ENCODE measurements around the gene GNPNAT1. TPM values are rescaled to one million over a fixed set of nuclear protein-coding genes. Genes with fewer than 3 reads are reported as not detected.

Gene GNPNAT1
- total and polyA plus RNA-seq, 9 of the 15 experiments (the other 6 are each of a cell fraction or from before 2014, with no cell fraction given), result 15.8 to 27.7 (median 25.3) TPM

DNA sequence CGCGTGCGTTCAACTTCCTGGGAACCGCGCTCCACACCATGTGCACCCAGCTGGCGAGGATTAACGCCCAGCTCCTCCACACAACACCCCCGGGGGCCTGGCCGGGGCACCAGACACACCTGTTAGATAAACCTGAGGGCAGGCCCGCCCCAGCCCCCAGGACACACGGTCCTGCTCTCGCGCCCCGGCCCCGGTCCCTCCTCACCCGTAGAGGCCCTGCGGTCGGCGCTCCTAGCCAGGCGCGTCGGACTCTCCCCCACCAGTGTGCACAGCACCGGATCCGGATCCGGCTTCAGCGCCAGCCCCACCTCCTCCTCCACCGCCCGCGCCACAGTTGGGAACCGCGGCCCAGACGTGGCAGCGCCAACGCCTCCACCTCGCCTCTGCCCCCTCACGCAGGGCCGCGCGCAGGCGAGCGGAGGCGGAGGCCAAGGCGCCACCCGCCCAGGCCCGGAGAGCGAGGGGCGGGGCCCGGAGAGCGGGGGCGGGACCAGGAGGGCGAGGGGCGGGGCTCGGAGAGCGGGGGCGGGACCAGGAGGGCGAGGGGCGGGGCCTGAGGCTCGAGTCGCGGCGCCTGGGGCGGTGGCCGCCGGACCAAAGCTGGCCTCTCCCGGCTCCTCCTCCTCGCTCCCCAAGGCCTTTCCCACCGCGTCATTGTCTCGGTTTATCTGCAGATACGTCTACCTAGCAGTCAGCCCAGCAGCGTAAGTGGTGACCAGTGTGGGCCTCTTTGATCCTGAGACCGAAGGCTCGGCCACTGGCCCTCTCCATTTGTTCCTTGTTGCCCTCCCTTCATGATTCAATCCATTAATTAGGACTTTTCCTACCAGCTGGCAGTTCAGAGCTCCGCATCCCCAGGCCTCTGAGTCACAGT, at the start of gene GNPNAT1 (continued):
- 0 out of 2 replicates have a peak, but pooled peaks have one; percentile 33 for TF ChIP-seq SP1 (CRISPR knock-in tag; IDR thresholded peaks at IDR 0.05)
- TF ChIP-seq JUN (IDR thresholded peaks at IDR 0.05; ENCODE audit: borderline replicate concordance, low read depth, low read length), result no peak
- TF ChIP-seq JUN (CRISPR knock-in tag; IDR thresholded peaks at IDR 0.05; ENCODE audit: borderline replicate concordance), result no peak
- TF ChIP-seq, protein P1, sequence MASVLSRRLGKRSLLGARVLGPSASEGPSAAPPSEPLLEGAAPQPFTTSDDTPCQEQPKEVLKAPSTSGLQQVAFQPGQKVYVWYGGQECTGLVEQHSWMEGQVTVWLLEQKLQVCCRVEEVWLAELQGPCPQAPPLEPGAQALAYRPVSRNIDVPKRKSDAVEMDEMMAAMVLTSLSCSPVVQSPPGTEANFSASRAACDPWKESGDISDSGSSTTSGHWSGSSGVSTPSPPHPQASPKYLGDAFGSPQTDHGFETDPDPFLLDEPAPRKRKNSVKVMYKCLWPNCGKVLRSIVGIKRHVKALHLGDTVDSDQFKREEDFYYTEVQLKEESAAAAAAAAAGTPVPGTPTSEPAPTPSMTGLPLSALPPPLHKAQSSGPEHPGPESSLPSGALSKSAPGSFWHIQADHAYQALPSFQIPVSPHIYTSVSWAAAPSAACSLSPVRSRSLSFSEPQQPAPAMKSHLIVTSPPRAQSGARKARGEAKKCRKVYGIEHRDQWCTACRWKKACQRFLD (CRISPR knock-in tag; IDR thresholded peaks at IDR 0.05), result peak; percentile 61; the same call in 1 of the 2 replicates
- no peak for TF ChIP-seq NFE2 (IDR thresholded peaks at IDR 0.05; ENCODE audit: low read depth)
- 0 out of 2 replicates have a peak, but pooled peaks have one; percentile 27 for TF ChIP-seq DPF2 (IDR thresholded peaks at IDR 0.05)
- peak; percentile 43 for TF ChIP-seq NFIC (IDR thresholded peaks at IDR 0.05)
- TF ChIP-seq, protein P2, sequence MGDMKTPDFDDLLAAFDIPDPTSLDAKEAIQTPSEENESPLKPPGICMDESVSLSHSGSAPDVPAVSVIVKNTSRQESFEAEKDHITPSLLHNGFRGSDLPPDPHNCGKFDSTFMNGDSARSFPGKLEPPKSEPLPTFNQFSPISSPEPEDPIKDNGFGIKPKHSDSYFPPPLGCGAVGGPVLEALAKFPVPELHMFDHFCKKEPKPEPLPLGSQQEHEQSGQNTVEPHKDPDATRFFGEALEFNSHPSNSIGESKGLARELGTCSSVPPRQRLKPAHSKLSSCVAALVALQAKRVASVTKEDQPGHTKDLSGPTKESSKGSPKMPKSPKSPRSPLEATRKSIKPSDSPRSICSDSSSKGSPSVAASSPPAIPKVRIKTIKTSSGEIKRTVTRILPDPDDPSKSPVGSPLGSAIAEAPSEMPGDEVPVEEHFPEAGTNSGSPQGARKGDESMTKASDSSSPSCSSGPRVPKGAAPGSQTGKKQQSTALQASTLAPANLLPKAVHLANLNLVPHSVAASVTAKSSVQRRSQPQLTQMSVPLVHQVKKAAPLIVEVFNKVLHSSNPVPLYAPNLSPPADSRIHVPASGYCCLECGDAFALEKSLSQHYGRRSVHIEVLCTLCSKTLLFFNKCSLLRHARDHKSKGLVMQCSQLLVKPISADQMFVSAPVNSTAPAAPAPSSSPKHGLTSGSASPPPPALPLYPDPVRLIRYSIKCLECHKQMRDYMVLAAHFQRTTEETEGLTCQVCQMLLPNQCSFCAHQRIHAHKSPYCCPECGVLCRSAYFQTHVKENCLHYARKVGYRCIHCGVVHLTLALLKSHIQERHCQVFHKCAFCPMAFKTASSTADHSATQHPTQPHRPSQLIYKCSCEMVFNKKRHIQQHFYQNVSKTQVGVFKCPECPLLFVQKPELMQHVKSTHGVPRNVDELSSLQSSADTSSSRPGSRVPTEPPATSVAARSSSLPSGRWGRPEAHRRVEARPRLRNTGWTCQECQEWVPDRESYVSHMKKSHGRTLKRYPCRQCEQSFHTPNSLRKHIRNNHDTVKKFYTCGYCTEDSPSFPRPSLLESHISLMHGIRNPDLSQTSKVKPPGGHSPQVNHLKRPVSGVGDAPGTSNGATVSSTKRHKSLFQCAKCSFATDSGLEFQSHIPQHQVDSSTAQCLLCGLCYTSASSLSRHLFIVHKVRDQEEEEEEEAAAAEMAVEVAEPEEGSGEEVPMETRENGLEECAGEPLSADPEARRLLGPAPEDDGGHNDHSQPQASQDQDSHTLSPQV (IDR thresholded peaks at IDR 0.05), result no peak
- no peak for TF ChIP-seq YBX1 (IDR thresholded peaks at IDR 0.05)
- TF ChIP-seq, protein P3, sequence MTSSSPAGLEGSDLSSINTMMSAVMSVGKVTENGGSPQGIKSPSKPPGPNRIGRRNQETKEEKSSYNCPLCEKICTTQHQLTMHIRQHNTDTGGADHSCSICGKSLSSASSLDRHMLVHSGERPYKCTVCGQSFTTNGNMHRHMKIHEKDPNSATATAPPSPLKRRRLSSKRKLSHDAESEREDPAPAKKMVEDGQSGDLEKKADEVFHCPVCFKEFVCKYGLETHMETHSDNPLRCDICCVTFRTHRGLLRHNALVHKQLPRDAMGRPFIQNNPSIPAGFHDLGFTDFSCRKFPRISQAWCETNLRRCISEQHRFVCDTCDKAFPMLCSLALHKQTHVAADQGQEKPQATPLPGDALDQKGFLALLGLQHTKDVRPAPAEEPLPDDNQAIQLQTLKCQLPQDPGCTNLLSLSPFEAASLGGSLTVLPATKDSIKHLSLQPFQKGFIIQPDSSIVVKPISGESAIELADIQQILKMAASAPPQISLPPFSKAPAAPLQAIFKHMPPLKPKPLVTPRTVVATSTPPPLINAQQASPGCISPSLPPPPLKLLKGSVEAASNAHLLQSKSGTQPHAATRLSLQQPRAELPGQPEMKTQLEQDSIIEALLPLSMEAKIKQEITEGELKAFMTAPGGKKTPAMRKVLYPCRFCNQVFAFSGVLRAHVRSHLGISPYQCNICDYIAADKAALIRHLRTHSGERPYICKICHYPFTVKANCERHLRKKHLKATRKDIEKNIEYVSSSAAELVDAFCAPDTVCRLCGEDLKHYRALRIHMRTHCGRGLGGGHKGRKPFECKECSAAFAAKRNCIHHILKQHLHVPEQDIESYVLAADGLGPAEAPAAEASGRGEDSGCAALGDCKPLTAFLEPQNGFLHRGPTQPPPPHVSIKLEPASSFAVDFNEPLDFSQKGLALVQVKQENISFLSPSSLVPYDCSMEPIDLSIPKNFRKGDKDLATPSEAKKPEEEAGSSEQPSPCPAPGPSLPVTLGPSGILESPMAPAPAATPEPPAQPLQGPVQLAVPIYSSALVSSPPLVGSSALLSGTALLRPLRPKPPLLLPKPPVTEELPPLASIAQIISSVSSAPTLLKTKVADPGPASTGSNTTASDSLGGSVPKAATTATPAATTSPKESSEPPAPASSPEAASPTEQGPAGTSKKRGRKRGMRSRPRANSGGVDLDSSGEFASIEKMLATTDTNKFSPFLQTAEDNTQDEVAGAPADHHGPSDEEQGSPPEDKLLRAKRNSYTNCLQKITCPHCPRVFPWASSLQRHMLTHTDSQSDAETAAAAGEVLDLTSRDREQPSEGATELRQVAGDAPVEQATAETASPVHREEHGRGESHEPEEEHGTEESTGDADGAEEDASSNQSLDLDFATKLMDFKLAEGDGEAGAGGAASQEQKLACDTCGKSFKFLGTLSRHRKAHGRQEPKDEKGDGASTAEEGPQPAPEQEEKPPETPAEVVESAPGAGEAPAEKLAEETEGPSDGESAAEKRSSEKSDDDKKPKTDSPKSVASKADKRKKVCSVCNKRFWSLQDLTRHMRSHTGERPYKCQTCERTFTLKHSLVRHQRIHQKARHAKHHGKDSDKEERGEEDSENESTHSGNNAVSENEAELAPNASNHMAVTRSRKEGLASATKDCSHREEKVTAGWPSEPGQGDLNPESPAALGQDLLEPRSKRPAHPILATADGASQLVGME (CRISPR knock-in tag; IDR thresholded peaks at IDR 0.05), result no peak
- TF ChIP-seq FOXK1 (CRISPR knock-in tag; IDR thresholded peaks at IDR 0.05; ENCODE audit: borderline replicate concordance), result no peak
- no peak for TF ChIP-seq TCF7L2 (IDR thresholded peaks at IDR 0.05; ENCODE audit: low read depth, low read length)
- TF ChIP-seq, protein P4, sequence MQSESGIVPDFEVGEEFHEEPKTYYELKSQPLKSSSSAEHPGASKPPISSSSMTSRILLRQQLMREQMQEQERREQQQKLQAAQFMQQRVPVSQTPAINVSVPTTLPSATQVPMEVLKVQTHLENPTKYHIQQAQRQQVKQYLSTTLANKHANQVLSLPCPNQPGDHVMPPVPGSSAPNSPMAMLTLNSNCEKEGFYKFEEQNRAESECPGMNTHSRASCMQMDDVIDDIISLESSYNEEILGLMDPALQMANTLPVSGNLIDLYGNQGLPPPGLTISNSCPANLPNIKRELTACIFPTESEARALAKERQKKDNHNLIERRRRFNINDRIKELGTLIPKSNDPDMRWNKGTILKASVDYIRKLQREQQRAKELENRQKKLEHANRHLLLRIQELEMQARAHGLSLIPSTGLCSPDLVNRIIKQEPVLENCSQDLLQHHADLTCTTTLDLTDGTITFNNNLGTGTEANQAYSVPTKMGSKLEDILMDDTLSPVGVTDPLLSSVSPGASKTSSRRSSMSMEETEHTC (IDR thresholded peaks at IDR 0.05), result no peak
- TF ChIP-seq MCM2 (IDR thresholded peaks at IDR 0.05; ENCODE audit: low read depth), result no peak
- TF ChIP-seq NCOA4 (IDR thresholded peaks at IDR 0.05; ENCODE audit: partially characterized antibody), result no peak
